Stimulated activated CD4-positive, alpha-beta T cell treated with anti-CD3 and anti-CD28 coated beads, TNF-alpha, amount 100 ng/mL, for 48 hours (primary cell): ENCODE measurements around the gene ZNF808.
"Not testable (repeated sequence)": the region's sequence is repeated elsewhere in the genome, so short reads cannot be mapped to it uniquely, and the experiment has no call there.

Source experiments
- DNase-seq, 3 donors: peaks; one replicate each; pipeline ENCODE4 v3.0.0-alpha.2; 2020; ENCODE audit warnings: low read depth in 3 of 3

The ZNF808 gene

GRCh38 chr19:52535771-52536447 is 8.4 kb downstream of the ZNF808 start:
- DNase-seq, result peak; percentile 79 to 93 (median 84)

- no peak for DNase-seq
Measured at GRCh38 chr19:52536448-52536800, 9.0 kb downstream of the ZNF808 start.

GRCh38 chr19:52538815-52539214 is 11.3 kb downstream of the ZNF808 start:
- DNase-seq, result not testable (repeated sequence)

- not testable (repeated sequence) for DNase-seq
Measured at GRCh38 chr19:52541176-52541575, 13.7 kb downstream of the ZNF808 start.

GRCh38 chr19:52541608-52542007 is 14.1 kb downstream of the ZNF808 start:
- no peak for DNase-seq

- not testable (repeated sequence) for DNase-seq
Measured at GRCh38 chr19:52542541-52542940, 15.1 kb downstream of the ZNF808 start.

GRCh38 chr19:52542984-52543664 is 15.7 kb downstream of the ZNF808 start:
- peak in 1 of 3 donors; percentile 13 for DNase-seq

- DNase-seq, result no peak
Measured at GRCh38 chr19:52554216-52554971, 26.9 kb downstream of the ZNF808 start.

- no peak for DNase-seq
Measured at GRCh38 chr19:52557231-52557995, 29.9 kb downstream of the ZNF808 start.

GRCh38 chr19:52558732-52559445 is 31.4 kb downstream of the ZNF808 start:
- DNase-seq, result not testable (repeated sequence)

- not testable (repeated sequence) for DNase-seq
Measured at GRCh38 chr19:52561611-52562010, 34.1 kb downstream of the ZNF808 start.

GRCh38 chr19:52566121-52566520 is 38.7 kb downstream of the ZNF808 start:
- no peak for DNase-seq

GRCh38 chr19:52566588-52566987 is 39.1 kb downstream of the ZNF808 start:
- DNase-seq, result no peak

GRCh38 chr19:52567921-52568320 is 40.5 kb downstream of the ZNF808 start:
- DNase-seq, result no peak

- DNase-seq, result not testable (repeated sequence)
Measured at GRCh38 chr19:52569638-52569999, 42.2 kb downstream of the ZNF808 start.

- DNase-seq, result peak; percentile 85 to 92 (median 90)
Measured at GRCh38 chr19:52570000-52570861, 42.8 kb downstream of the ZNF808 start, which contains the start of gene ZNF701. Gene ZNF701, plus strand, starts transcription at chr19:52570287. Its CDS starts 3,861 bp downstream, at chr19:52574148.

GRCh38 chr19:52584736-52585440 is 57.4 kb downstream of the ZNF808 start:
- DNase-seq, result no peak

- DNase-seq, result no peak
Measured at GRCh38 chr19:52585604-52586003, 58.1 kb downstream of the ZNF808 start.

GRCh38 chr19:52590728-52591127 is 63.3 kb downstream of the ZNF808 start:
- no peak for DNase-seq

- no peak for DNase-seq
Measured at GRCh38 chr19:52592301-52592700, 64.8 kb downstream of the ZNF808 start.
